ENCODE measurements around the gene SVEP1.
A peak's percentile ranks its signal among the peaks of the same experiment; 100 is the strongest.

The SVEP1 gene

GRCh38 chr9:110356639-110357395 is 222.7 kb downstream of the SVEP1 start:
- DNase-seq: no peak

DNA sequence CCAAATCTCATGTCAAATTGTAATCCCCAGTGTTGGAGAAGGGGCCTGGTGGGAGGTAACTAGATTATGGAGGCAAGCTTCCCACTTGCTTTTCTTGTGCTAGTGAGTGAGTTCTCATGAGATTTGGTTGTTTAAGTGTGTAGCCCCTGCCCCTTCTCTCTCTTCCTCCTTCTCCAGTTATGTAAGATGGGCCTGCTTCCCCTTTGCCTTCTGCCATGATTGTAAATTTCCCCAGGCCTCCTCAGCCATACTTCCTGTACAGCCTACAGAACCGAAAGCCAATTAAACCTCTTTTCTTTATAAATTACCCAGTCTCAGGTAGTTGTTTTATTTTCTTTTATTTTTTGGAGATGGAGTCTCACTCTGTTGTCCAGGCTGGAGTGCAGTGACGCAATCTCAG is 223.6 kb downstream of the SVEP1 start:
- no peak for DNase-seq

DNA sequence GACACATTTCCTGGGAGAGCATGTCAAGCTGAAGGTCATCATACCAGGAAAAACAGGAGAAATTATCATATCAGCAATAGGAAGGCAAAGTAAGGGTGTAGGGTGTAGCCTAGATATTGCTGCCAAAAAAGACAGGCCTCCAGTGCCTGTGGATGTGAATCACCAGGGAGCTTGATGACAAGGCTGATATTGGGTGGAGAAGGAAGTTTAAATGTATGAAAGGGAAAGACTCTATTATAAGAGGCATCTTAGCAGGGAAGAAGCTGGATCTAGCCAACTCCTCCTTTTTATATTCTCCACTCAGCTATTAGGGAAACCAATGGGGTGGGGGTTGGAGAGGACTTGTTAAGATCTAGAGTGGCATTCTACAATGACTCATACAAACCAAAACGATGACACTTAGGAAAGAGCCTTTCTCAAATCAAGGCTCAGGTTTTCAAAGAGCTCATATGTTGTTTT is 228.5 kb downstream of the SVEP1 start:
- DNase-seq: no peak

DNA sequence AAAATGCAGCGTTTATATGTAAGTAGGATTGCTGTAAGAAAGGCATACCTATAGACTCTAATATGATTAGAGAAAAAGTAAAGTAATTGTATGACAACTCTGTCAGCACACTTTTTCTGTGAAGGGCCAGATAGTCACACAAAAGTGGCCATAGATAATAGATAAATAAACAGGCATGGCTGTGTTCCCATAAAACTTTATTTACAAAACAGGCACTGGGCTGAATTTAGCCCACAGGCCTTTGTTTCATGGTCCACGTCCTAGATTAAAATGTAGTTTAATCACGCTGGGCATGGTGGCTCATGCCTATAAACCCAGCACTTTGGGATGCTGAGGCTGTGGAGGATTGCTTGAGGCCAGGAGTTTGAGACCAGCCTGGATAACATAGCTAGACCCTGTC is 233.2 kb downstream of the SVEP1 start:
- DNase-seq: no peak

- no peak for DNase-seq
Measured at GRCh38 chr9:110344821-110345220, 234.7 kb downstream of the SVEP1 start.

- no peak for DNase-seq
Measured at GRCh38 chr9:110343551-110343950, 236.0 kb downstream of the SVEP1 start.

DNA sequence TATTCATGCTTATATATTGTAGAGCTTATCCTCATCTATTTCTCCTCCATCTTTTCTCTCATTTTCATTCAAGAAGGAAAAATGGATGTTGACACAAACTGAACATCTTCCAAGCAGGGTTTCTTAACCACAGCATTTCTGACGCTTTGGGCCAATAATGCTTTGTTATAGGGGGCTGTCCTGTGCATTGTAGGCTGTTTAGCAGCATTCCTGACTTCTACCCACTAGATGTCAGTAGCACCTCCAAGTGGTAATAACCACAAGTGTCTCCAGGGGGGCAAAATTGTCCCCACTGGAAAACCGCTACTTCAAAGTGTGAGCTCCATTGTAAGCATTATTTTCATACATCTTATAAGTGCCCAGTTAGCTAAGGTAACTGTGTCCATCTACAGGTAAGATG is 239.2 kb downstream of the SVEP1 start:
- DNase-seq: no peak

DNA sequence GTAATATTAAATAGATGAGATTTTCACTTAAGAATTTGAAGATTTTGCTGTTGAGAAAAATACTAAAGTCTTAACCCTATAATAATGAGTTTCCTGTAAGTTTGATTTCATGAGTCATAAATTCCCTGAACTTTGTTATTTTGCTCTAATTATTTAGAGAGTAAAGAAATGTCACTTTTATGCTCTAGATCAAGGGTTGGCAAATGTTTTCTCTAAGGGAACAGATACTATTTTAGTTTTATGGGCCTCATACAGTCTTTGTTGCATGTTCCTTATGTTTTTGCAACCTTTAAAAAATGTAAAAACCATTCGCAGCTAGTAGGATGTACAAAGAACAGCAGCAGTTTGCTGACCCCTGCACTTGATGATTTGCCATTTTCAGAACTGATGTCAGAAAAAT is 241.4 kb downstream of the SVEP1 start:
- DNase-seq: no peak

DNA sequence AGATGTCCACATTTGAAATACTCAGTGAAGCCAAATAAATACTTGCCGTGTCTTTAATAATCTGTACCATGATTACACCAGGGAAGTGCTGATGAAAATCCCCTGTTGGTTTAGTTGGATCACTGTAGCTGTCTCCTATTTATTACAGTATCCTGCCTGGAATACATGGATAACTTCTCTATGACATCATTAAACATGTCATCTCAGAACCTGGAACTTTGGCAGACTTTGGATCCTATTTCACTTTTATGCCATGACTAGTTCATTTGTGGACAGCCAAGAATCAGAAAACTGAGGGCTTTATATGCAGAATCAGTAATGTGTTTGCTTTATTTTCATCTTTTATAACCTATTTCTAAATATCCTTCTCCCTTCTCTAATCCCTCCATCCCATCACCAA is 241.8 kb downstream of the SVEP1 start, which contains the start of gene TXNDC8:
Gene TXNDC8, minus strand, starts transcription at position 137 of the 400 bp plus-strand sequence.
- DNase-seq: no peak

GRCh38 chr9:110336363-110336762 is 243.2 kb downstream of the SVEP1 start:
- DNase-seq: no peak

- DNase-seq: peak; percentile 28 to 44
Measured at GRCh38 chr9:110334871-110335270, 244.7 kb downstream of the SVEP1 start.

DNA sequence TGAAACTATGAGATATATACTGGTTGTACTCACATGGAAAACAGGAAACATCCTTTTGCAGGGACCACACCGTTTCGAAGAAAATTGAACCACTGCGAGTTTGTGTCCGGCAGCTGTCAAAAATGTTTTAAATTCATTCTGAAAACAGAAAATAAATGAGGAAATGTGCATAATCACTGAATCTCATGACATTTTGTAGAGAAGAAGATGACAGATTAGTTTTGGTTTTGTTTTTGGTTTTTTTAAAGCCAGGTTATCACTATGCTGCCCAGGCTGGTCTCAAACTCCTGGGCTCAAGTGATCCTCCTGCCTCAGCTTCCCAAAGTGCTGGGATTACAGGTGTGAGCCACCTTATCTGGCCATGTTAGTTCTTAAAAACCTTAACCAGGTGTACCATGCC is 245.4 kb downstream of the SVEP1 start:
- DNase-seq: no peak

- no peak for DNase-seq
Measured at GRCh38 chr9:110332766-110333165, 246.8 kb downstream of the SVEP1 start.

GRCh38 chr9:110330484-110331105 is 248.9 kb downstream of the SVEP1 start:
- no peak for DNase-seq

GRCh38 chr9:110329639-110330230 is 249.8 kb downstream of the SVEP1 start:
- peak in 1 of 2 experiments; percentile 9 for DNase-seq

DNA sequence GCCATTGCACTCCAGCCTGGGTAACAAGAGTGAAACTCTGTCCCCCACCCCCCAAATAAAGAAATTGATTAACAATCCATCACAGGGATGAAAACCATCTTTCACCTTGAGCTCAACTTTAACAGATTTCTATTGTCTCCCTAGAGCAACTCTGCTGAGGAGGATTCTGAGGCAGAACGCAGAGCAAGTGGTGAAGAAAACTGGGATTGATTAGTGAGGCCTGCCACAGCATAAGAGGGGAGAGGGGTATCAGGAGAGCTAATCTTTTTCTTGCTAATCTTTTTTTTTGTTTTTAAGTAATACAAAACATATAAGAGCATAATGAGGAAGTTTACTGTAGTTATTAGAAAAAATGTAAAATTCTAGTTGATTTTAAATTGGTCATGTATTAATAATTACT is 250.8 kb downstream of the SVEP1 start:
- no peak for DNase-seq

DNA sequence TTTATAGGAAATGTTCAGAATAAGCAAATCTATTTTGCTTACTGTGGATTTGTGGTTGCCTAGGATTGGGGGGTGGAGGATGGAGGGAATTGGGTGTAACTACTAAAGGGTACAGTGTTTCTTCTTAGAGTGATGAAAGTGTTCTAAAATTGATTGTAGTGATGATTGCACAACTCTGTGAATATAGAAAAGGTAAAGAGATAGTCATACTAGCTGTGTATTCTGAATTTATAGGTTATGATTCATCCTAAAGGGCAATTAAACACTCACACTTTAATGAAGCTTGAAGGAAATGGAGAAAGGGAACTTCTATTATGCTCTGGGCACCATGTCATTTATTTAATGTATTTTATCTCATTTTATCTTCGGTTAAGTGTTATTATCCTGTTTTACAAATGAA is 251.8 kb downstream of the SVEP1 start:
- DNase-seq: no peak

- no peak for DNase-seq
Measured at GRCh38 chr9:110323818-110324217, 255.7 kb downstream of the SVEP1 start.

DNA sequence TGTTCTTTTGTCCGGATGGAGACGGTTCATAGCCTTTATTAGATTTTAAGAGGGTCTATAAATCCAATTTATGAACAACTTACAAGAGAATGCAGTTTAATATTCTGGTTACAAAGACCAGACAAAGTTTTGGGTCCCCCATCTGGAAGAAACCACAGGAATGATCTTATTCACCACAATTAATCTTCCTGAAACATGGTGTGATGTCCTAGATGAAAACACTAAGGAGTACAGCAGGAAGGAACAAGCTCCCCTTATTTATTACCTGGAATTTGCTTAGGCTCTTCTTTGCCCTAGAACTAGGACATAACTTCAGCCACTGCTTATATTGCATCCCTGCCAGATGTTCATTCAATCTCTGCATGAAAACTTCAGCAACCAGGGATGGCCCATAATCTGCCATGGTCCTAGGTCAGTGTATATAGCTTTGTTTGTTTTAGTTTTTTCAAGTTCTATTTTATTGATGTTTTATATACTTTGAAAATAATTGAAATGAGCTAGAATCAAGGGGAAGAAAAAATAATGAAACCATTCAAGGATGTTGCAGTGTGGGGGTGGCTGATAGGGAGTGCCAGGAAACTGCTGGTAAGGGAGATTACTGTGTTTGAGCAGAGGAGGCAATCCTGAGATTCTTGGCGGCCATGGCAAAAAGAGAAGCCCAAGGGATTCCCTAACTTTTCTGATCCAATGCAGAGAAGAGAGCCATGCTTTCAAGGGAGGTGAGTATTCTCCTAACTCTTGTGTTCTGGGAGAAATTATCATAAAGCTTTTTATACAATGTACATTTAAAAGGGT is 258.7 kb downstream of the SVEP1 start:
- no peak for DNase-seq

DNA sequence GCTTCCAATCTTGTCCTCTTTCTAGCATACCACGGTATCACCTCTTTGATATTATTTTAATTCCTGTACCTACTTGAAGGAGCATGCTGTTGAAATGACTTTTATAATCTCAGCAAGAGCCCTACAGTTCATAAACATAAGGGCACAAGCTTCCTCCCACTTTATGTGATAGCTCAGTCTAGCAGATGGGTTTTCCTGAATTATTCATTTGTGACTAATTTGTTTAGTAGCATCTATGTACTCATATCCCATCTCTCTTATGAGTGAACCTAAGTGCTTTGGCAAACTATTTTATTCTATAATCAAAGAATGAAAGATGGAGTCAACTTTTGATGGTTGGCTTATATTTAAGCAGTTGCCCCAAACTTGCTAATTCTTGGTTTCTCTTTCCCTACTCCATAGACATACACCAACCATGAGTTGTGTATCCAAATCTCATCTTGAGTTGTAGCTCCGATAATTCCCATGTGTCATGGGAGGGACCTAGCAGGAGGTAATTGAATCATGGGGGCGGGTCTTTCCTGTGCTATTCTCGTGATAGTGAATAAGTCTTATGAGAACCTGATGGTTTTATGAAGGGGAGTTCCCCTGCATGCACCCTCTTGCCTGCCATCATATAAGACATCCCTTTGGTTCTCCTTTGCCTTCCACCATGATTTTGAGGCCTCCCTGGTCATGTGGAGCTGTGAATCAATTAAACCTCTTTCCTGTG is 259.6 kb downstream of the SVEP1 start:
- DNase-seq: no peak

DNA sequence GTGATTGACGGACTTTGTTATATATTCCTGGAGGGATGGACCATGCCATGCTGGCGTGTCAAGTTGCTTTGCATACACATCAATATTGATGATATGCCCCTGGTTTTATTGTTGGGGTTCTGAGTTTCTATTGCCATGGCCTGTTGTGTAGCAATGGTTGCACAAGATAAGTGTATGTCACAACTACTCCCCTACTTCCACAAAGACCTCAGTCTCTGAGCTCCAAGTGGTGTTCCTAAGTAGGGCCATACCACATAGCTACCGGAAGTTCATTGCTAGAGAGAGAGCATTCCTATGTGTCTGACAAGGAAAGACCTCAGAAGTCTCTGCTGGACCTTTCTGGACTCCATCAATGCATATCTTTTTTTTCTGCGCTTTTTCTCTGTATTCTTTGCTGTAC is 261.6 kb downstream of the SVEP1 start:
- no peak for DNase-seq

DNA sequence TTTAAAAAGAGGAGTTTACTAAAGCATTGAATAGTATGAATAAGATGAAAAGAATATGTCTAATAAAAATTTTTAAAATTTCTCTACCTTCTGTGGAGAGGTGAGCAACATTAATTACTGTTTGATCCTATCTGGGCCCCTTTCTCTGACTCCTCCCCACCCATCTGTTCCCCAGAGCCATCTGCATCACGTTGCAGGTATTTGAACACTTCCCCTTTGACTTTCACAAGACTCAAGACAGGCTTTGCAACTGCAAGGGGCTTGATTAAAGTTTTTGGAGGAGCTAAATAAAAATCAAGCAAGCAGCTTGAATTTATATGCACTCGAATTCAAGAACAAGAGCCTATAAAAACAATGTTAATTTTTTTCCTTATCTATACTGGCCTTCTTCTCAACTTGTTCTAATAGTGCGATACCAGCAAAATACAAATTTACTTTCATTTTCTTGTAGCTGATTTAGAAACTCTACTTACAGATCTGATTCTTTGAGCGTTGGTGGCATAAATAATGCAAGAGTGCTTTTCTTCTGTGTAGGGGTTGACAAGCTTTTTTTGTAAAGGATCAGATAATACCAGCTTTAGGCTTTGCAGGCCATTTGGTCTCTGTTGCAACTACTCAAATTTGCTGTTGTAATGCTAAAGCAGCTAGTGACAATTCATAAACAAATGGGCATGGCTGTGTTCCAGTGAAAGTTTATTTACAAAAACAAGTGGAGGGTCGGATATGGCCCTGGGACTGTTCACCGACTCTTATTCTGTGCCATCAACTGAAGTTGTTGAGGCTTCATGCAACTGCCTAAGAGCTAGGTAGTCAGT is 263.1 kb downstream of the SVEP1 start:
- no peak for DNase-seq

Measured in SHP77 (cell line).